ENCODE results near the gene SIAH1. TPM values are rescaled to one million over a fixed set of nuclear protein-coding genes. Genes with fewer than 3 reads are reported as not detected.

SIAH1 gene
- total RNA-seq, 1 donor from 2014 or later, result 11.5 TPM

DNA sequence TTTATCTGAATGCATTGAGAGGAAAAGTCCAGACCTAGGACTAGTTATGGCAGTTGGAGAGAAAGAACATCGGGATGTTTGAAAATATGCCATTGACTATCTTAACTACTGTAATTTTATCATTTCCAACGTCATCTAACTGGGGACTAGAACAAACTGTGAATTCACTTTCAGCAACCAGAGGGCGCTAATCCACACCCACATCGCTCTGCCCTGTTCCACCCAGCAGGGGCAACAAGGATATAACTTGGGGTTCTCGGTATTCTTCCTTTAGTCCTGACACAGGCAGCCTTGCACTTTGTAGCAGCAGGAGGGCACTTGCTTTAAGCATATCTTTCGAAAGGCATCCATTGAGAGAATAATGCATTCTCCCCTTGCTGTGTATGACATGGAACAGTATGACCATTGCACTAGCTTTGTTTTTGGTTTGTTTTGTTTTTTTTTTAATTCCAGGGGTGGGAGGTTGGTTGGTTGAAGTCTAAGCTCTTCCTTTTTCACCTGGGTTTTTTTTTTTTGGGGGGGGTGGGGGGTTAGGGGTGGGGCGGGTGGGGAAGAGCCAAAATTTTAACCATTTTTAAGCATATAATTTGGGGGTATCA is 31.5 kb downstream of the SIAH1 start:
- TF ChIP-seq, protein P1, sequence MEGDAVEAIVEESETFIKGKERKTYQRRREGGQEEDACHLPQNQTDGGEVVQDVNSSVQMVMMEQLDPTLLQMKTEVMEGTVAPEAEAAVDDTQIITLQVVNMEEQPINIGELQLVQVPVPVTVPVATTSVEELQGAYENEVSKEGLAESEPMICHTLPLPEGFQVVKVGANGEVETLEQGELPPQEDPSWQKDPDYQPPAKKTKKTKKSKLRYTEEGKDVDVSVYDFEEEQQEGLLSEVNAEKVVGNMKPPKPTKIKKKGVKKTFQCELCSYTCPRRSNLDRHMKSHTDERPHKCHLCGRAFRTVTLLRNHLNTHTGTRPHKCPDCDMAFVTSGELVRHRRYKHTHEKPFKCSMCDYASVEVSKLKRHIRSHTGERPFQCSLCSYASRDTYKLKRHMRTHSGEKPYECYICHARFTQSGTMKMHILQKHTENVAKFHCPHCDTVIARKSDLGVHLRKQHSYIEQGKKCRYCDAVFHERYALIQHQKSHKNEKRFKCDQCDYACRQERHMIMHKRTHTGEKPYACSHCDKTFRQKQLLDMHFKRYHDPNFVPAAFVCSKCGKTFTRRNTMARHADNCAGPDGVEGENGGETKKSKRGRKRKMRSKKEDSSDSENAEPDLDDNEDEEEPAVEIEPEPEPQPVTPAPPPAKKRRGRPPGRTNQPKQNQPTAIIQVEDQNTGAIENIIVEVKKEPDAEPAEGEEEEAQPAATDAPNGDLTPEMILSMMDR (IDR thresholded peaks at IDR 0.05; ENCODE audit: borderline replicate concordance), result peak; percentile 90
- Histone ChIP-seq H3K27ac (replicated peaks) (peak overlapping the region; percentile 2), H3K9me3 (replicated peaks) (no peaks in the 10 kb centered on the region), H3K36me3 (peaks cover 41% of the 10 kb centered on the region), H3K4me1 (peaks cover 24% of the 10 kb centered on the region), H3K4me3 (no peak overlapping the region), H3K27me3 (ENCODE audit: low read depth) (no peaks in the 10 kb centered on the region)
- DNase-seq, result no peak
- intact Hi-C loops (cut with micrococcal nuclease), result loop anchor here (10.0 kb wide), 2 partner anchors 201 to 271 kb away; no protein-coding TSS in a partner anchor

DNA sequence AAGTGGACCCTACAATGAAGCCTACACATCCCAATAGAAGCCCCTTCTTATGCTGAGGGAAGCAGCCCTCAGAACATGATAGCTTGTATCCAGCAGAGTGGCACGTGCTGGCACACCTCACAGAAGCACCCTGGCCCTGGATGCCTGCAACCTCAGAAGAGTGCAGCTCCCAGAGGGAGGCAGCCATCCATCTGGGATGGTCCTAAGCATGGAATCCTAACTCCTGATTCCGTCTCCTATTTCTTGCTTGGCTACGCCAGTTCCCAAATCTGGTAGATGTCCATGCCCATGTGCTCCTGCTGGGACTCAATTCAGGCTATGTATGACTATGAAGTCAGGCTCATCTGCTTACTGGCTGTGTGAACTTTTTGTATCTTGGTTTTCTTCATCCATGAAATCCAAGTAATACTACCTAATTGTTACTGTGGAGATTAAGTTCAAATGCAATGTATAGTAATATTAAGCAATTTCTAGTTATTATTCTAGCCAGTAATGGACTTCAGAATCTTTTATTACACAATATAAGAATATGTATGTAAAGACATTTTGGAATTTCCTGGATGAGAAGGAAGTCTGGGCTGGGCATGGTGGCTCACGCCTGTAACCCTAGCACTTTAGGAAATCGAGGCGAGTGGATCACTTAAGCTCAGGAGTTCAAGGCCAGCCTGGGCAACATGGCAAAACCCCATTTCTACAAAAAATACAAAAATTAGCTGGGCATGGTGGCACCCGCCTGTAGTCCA is 32.4 kb downstream of the SIAH1 start:
- no peak for DNase-seq
- Histone ChIP-seq H3K4me3 (no peak overlapping the region), H3K27ac (replicated peaks) (peak overlapping the region; percentile 2), H3K36me3 (peaks cover 46% of the 10 kb centered on the region), H3K27me3 (ENCODE audit: low read depth) (no peaks in the 10 kb centered on the region), H3K9me3 (replicated peaks) (no peaks in the 10 kb centered on the region), H3K4me1 (peaks cover 20% of the 10 kb centered on the region)
- TF ChIP-seq, protein P1 (IDR thresholded peaks at IDR 0.05; ENCODE audit: borderline replicate concordance), result no peak
- intact Hi-C loops (cut with micrococcal nuclease), result loop anchor here (10.0 kb wide), 2 partner anchors 202 to 272 kb away; no protein-coding TSS in a partner anchor

DNA sequence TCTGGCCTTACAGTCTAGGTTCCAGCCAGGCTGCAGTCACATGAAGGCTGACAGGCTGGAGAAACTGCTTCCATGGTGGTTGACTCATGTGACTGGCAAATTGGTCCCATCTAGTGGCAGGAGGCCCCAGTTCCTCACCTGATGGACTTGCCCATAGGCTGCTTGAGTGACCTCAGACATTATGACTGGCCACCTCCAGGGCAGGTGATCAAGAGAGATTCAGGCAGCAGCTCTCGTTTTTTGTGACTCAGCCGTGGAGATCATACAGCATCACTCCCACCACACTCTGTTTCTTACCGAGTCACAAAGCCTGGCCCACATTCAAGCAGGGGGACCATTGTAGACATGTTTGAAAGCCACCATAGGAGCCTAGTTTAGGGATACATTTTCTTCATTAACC is 34.5 kb downstream of the SIAH1 start:
- intact Hi-C loops (cut with micrococcal nuclease), result loop anchor here (10.0 kb wide), 2 partner anchors 204 to 274 kb away; no protein-coding TSS in a partner anchor
- H3K4me3 ChIP-seq, result no peak overlapping the region

DNA sequence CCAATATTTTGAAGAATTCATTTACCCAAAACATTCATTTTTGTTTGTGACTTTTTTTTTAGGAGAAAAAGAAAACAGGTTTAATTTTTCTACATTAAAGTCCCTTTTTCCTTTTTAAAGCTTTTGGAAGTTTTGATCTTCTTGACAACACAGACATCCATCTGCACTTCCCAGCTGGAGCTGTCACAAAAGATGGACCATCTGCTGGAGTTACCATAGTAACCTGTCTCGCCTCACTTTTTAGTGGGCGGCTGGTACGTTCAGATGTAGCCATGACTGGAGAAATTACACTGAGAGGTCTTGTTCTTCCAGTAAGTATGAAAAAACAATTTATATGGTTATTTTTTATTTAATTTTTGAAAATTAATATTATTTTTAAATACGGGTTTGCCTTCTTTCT is 37.2 kb downstream of the SIAH1 start:
- TF ChIP-seq, protein P1 (IDR thresholded peaks at IDR 0.05; ENCODE audit: borderline replicate concordance), result no peak
- no peaks in the 10 kb centered on the region for H3K9me3 ChIP-seq (replicated peaks)
- no peaks in the 10 kb centered on the region for H3K27me3 ChIP-seq (ENCODE audit: low read depth)
- no peak overlapping the region for H3K4me3 ChIP-seq
- peaks cover 59% of the 10 kb centered on the region for H3K36me3 ChIP-seq
- DNase-seq, result no peak
- intact Hi-C loops (cut with micrococcal nuclease), result no loop called here
- no peak overlapping the region for H3K27ac ChIP-seq (replicated peaks)
- no peaks in the 10 kb centered on the region for H3K4me1 ChIP-seq

More for the DNA sequence above, 34.5 kb downstream of the SIAH1 start:
- no peak for DNase-seq
- Histone ChIP-seq H3K27ac (replicated peaks) (no peak overlapping the region), H3K27me3 (ENCODE audit: low read depth) (no peaks in the 10 kb centered on the region), H3K4me1 (peaks cover 7% of the 10 kb centered on the region), H3K36me3 (peaks cover 48% of the 10 kb centered on the region), H3K9me3 (replicated peaks) (no peaks in the 10 kb centered on the region)
- TF ChIP-seq, protein P1 (IDR thresholded peaks at IDR 0.05; ENCODE audit: borderline replicate concordance), result no peak

DNA sequence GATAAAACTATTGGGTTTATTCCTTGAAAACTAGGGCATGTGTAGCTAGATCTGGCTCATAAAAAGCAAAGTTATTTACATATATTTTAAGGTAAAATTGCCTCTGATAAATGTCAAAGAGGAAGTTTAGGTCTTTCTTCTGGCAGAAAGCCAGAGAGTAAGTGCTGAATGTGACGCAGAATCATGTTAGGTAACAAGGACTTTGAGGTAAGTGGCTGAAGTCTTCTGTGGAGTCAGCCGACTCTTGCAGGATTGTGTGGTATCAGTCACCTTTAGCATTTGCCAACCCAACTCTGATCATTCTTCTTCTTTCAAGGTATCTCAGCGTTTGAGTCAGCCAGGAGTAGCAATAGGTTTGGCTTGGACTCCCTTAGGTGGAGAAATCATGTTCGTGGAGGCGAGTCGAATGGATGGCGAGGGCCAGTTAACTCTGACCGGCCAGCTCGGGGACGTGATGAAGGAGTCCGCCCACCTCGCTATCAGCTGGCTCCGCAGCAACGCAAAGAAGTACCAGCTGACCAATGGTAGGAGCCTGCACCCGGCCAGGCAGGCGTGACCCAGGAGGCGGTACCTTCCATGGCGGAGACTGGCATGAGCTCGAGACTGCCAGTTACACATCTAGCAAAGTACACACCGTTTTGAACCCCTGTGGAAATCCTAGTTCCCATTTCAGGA is 37.9 kb downstream of the SIAH1 start:
- DNase-seq, result no peak
- H3K4me1 ChIP-seq, result no peaks in the 10 kb centered on the region
- TF ChIP-seq, protein P1 (IDR thresholded peaks at IDR 0.05; ENCODE audit: borderline replicate concordance), result no peak
- no peaks in the 10 kb centered on the region for H3K27me3 ChIP-seq (ENCODE audit: low read depth)
- no peak overlapping the region for H3K4me3 ChIP-seq
- intact Hi-C loops (cut with micrococcal nuclease), result no loop called here
- H3K36me3 ChIP-seq, result peaks cover 60% of the 10 kb centered on the region
- no peaks in the 10 kb centered on the region for H3K9me3 ChIP-seq (replicated peaks)
- no peak overlapping the region for H3K27ac ChIP-seq (replicated peaks)

Data from left ventricle myocardium inferior (tissue), 1 donor.